ENCODE measurements around the gene PPP6R3. TPM values are rescaled to one million over a fixed set of nuclear protein-coding genes. Genes with fewer than 3 reads are reported as not detected.

PPP6R3 gene
- total and polyA plus RNA-seq, 2 of the 8 experiments (the other 6 are each of a cell fraction or from before 2014, with no cell fraction given) = 44.6 to 150 TPM

- no peak for TF ChIP-seq EP300 (IDR thresholded peaks at IDR 0.05; ENCODE audit: borderline replicate concordance in 1 of 2, low read depth in 2 of 2, low read length in 2 of 2)
- TF ChIP-seq POU5F1 (IDR thresholded peaks at IDR 0.05; ENCODE audit: low read depth, low read length) = no peak
- TF ChIP-seq MAFK (IDR thresholded peaks at IDR 0.05; ENCODE audit: low read depth, low read length) = no peak
These were observed 10.6 kb upstream of the PPP6R3 start (continued) for GRCh38 chr11:68449951-68450350.
